Measurements from ENCODE around the gene MEF2C. TPM values are rescaled to one million over a fixed set of nuclear protein-coding genes. Genes with fewer than 3 reads are reported as not detected.

MEF2C gene
- total RNA-seq, 8 experiments from 2014 or later = 2.0 to 143 (median 21.7) TPM

- no peak for ATAC-seq (replicated peaks in 6 of 8)
- WGBS, 10 experiments = 60 to 98% (median 87%) methylated on average over 4 to 20 of the region's 20 CpGs; no CpG with 5 or more reads in 1 of the 10 experiments
- in situ Hi-C loops (cut with MboI; ENCODE audit: low pct_unique_long_range_greater_than_20kb in 2 of 9, low sequenced_read_pairs in 9 of 9, unreplicated experiment in 9 of 9) = loop anchor here in 3 of 9 experiments (10.0 to 25.0 kb wide), 3 partner anchors 1310 to 1662 kb away; partner anchors contain the start of gene CCNH (in 1 of the 3)
- Histone ChIP-seq H3K4me1 (replicated peaks in 1 of 2) (no peaks in the 10 kb centered on the region), H3K27ac (no peak overlapping the region), H3K4me3 (no peak overlapping the region)
Measured at GRCh38 chr5:88722546-88723073, 160.4 kb downstream of the MEF2C start.

- H3K27ac ChIP-seq = no peak overlapping the region
- in situ Hi-C loops (cut with MboI; ENCODE audit: low pct_unique_long_range_greater_than_20kb in 2 of 9, low sequenced_read_pairs in 9 of 9, unreplicated experiment in 9 of 9) = loop anchor here in 2 of 9 experiments (25.0 kb wide), 2 partner anchors 1307 to 1543 kb away; partner anchors contain the start of gene CCNH (in 1 of the 2)
- no peak overlapping the region for H3K4me3 ChIP-seq
- ATAC-seq (replicated peaks in 6 of 8) = no peak
- H3K4me1 ChIP-seq (replicated peaks in 1 of 2) = no peaks in the 10 kb centered on the region
- 58 to 100% (median 90%) methylated on average over 2 to 3 of the region's 3 CpGs; no CpG with 5 or more reads in 1 of the 10 experiments for WGBS, 10 experiments
Measured at GRCh38 chr5:88719434-88719833, 163.6 kb downstream of the MEF2C start.

GRCh38 chr5:88718736-88719135 lies 164.2 kb downstream of the MEF2C start:
- 61 to 100% (median 88%) methylated on average over 1 to 4 of the region's 4 CpGs for WGBS, 10 experiments
- Histone ChIP-seq H3K27ac (no peak overlapping the region), H3K4me1 (replicated peaks in 1 of 2) (no peaks in the 10 kb centered on the region), H3K4me3 (no peak overlapping the region)
- ATAC-seq (replicated peaks in 6 of 8) = no peak
- in situ Hi-C loops (cut with MboI; ENCODE audit: low pct_unique_long_range_greater_than_20kb in 2 of 9, low sequenced_read_pairs in 9 of 9, unreplicated experiment in 9 of 9) = loop anchor here in 2 of 9 experiments (25.0 kb wide), 2 partner anchors 1306 to 1544 kb away; partner anchors contain the start of gene CCNH (in 1 of the 2)

GRCh38 chr5:88716101-88716500 lies 166.9 kb downstream of the MEF2C start:
- H3K4me3 ChIP-seq = no peak overlapping the region
- no peaks in the 10 kb centered on the region for H3K4me1 ChIP-seq (replicated peaks in 1 of 2)
- no peak for ATAC-seq (replicated peaks in 6 of 8)
- in situ Hi-C loops (cut with MboI; ENCODE audit: low pct_unique_long_range_greater_than_20kb in 2 of 9, low sequenced_read_pairs in 9 of 9, unreplicated experiment in 9 of 9) = loop anchor here in 2 of 9 experiments (25.0 kb wide), 2 partner anchors 1304 to 1546 kb away; partner anchors contain the start of gene CCNH (in 1 of the 2)
- no peak overlapping the region for H3K27ac ChIP-seq
- WGBS, 10 experiments = 50 to 100% (median 71%) methylated on average over 1 of the region's 1 CpG; no CpG with 5 or more reads in 4 of the 10 experiments

- H3K4me1 ChIP-seq (replicated peaks in 1 of 2) = no peaks in the 10 kb centered on the region
- in situ Hi-C loops (cut with MboI; ENCODE audit: low pct_unique_long_range_greater_than_20kb in 2 of 9, low sequenced_read_pairs in 9 of 9, unreplicated experiment in 9 of 9) = loop anchor here in 2 of 9 experiments (25.0 kb wide), 2 partner anchors 1303 to 1547 kb away; partner anchors contain the start of gene CCNH (in 1 of the 2)
- no peak overlapping the region for H3K27ac ChIP-seq
- no peak overlapping the region for H3K4me3 ChIP-seq
- WGBS, 10 experiments = 29 to 95% (median 80%) methylated on average over 1 to 3 of the region's 3 CpGs; no CpG with 5 or more reads in 3 of the 10 experiments
- ATAC-seq (replicated peaks in 6 of 8) = no peak
Measured at GRCh38 chr5:88715503-88715902, 167.5 kb downstream of the MEF2C start.

- WGBS, 10 experiments = 35 to 100% (median 83%) methylated on average over 1 to 2 of the region's 2 CpGs; no CpG with 5 or more reads in 2 of the 10 experiments
- H3K4me3 ChIP-seq = no peak overlapping the region
- in situ Hi-C loops (cut with MboI; ENCODE audit: low pct_unique_long_range_greater_than_20kb in 2 of 9, low sequenced_read_pairs in 9 of 9, unreplicated experiment in 9 of 9) = loop anchor here in 2 of 9 experiments (25.0 kb wide), 2 partner anchors 1302 to 1548 kb away; partner anchors contain the start of gene CCNH (in 1 of the 2)
Measured at GRCh38 chr5:88713818-88714217, 169.2 kb downstream of the MEF2C start.

GRCh38 chr5:88708682-88709398 lies 174.1 kb downstream of the MEF2C start:
- Histone ChIP-seq H3K4me3 (no peak overlapping the region), H3K4me1 (replicated peaks in 1 of 2) (peaks cover 6 to 8% of the 10 kb centered on the region in 2 donors), H3K27ac (no peak overlapping the region)
- WGBS, 10 experiments = 6 to 100% (median 20%) methylated on average over 1 to 2 of the region's 2 CpGs; no CpG with 5 or more reads in 3 of the 10 experiments
- peak in 3 of 8 experiments; percentile 27 to 29 (median 29) for ATAC-seq (replicated peaks in 6 of 8)
- in situ Hi-C loops (cut with MboI; ENCODE audit: low pct_unique_long_range_greater_than_20kb in 2 of 9, low sequenced_read_pairs in 9 of 9, unreplicated experiment in 9 of 9) = loop anchor here in 2 of 9 experiments (25.0 kb wide), 2 partner anchors 1297 to 1553 kb away; partner anchors contain the start of gene CCNH (in 1 of the 2)

More at GRCh38 chr5:88713818-88714217, 169.2 kb downstream of the MEF2C start:
- no peak overlapping the region for H3K27ac ChIP-seq
- peaks cover 3% of the 10 kb centered on the region in 2 donors for H3K4me1 ChIP-seq (replicated peaks in 1 of 2)
- no peak for ATAC-seq (replicated peaks in 6 of 8)

- Histone ChIP-seq H3K4me1 (replicated peaks in 1 of 2) (peaks cover 6 to 8% of the 10 kb centered on the region in 2 donors), H3K27ac (no peak overlapping the region), H3K4me3 (no peak overlapping the region)
- WGBS, 10 experiments = 100% methylated on average over 1 of the region's 1 CpG; no CpG with 5 or more reads in 7 of the 10 experiments
- ATAC-seq (replicated peaks in 6 of 8) = no peak
- in situ Hi-C loops (cut with MboI; ENCODE audit: low pct_unique_long_range_greater_than_20kb in 2 of 9, low sequenced_read_pairs in 9 of 9, unreplicated experiment in 9 of 9) = loop anchor here in 2 of 9 experiments (25.0 kb wide), 2 partner anchors 1296 to 1554 kb away; partner anchors contain the start of gene CCNH (in 1 of the 2)
Measured at GRCh38 chr5:88708021-88708420, 175.0 kb downstream of the MEF2C start.

GRCh38 chr5:88707216-88707965 lies 175.6 kb downstream of the MEF2C start:
- WGBS, 10 experiments = 39 to 100% (median 63%) methylated on average over 1 to 4 of the region's 4 CpGs; no CpG with 5 or more reads in 1 of the 10 experiments
- peak in 2 of 8 experiments; percentile 19 to 33 for ATAC-seq (replicated peaks in 6 of 8)
- Histone ChIP-seq H3K27ac (no peak overlapping the region), H3K4me1 (replicated peaks in 1 of 2) (peaks cover 6 to 8% of the 10 kb centered on the region in 2 donors), H3K4me3 (no peak overlapping the region)
- in situ Hi-C loops (cut with MboI; ENCODE audit: low pct_unique_long_range_greater_than_20kb in 2 of 9, low sequenced_read_pairs in 9 of 9, unreplicated experiment in 9 of 9) = loop anchor here in 2 of 9 experiments (25.0 kb wide), 2 partner anchors 1295 to 1555 kb away; partner anchors contain the start of gene CCNH (in 1 of the 2)

- in situ Hi-C loops (cut with MboI; ENCODE audit: low pct_unique_long_range_greater_than_20kb in 2 of 9, low sequenced_read_pairs in 9 of 9, unreplicated experiment in 9 of 9) = loop anchor here in 2 of 9 experiments (25.0 kb wide), 2 partner anchors 1290 to 1560 kb away; partner anchors contain the start of gene CCNH (in 1 of the 2)
- ATAC-seq (replicated peaks in 6 of 8) = peak in 2 of 8 experiments; percentile 25 to 48
- Histone ChIP-seq H3K27ac (no peak overlapping the region), H3K4me3 (no peak overlapping the region), H3K4me1 (replicated peaks in 1 of 2) (no peaks in the 10 kb centered on the region)
- WGBS, 10 experiments = 40 to 90% (median 70%) methylated on average over 2 to 4 of the region's 4 CpGs
Measured at GRCh38 chr5:88702332-88702731, 180.7 kb downstream of the MEF2C start.

GRCh38 chr5:88700121-88700520 lies 182.9 kb downstream of the MEF2C start:
- no peak for ATAC-seq (replicated peaks in 6 of 8)
- in situ Hi-C loops (cut with MboI; ENCODE audit: low pct_unique_long_range_greater_than_20kb in 2 of 9, low sequenced_read_pairs in 9 of 9, unreplicated experiment in 9 of 9) = loop anchor here in 2 of 9 experiments (25.0 kb wide), 2 partner anchors 1288 to 1562 kb away; partner anchors contain the start of gene CCNH (in 1 of the 2)
- Histone ChIP-seq H3K4me3 (no peak overlapping the region), H3K4me1 (replicated peaks in 1 of 2) (no peaks in the 10 kb centered on the region), H3K27ac (no peak overlapping the region)

- H3K4me1 ChIP-seq (replicated peaks in 1 of 2) = no peaks in the 10 kb centered on the region
- peak in 3 of 8 experiments; percentile 65 to 80 (median 78) for ATAC-seq (replicated peaks in 6 of 8)
- no peak overlapping the region for H3K4me3 ChIP-seq
- in situ Hi-C loops (cut with MboI; ENCODE audit: low pct_unique_long_range_greater_than_20kb in 2 of 9, low sequenced_read_pairs in 9 of 9, unreplicated experiment in 9 of 9) = loop anchor here in 8 of 9 experiments (25.0 kb wide), 3 partner anchors 561 to 1286 kb away; partner anchors contain the start of gene CCNH (in 4 of the 8)
- 0 to 87% (median 57%) methylated on average over 1 of the region's 1 CpG; no CpG with 5 or more reads in 1 of the 10 experiments for WGBS, 10 experiments
- no peak overlapping the region for H3K27ac ChIP-seq
Measured at GRCh38 chr5:88698290-88698689, 184.7 kb downstream of the MEF2C start.
